Mucosa of descending colon (tissue), 3 donors: Measurements from ENCODE around the gene DCP2. TPM values are rescaled to one million over a fixed set of nuclear protein-coding genes. Genes with fewer than 3 reads are reported as not detected.
"Not testable (repeated sequence)": the region's sequence is repeated elsewhere in the genome, so short reads cannot be mapped to it uniquely, and the experiment has no call there.

Experiments used
- ATAC-seq: fragments of 200-7000 bp; cut with Tn5 transposase; one replicate; pipeline ENCODE4 v1.9.1; 2020; ENCODE audit warnings: mild to moderate bottlenecking, moderate library complexity
- DNase-seq, 3 donors: peaks; one replicate each; pipeline ENCODE4 v3.0.0-alpha.2; 2020
- H3K36me3 ChIP-seq: fragments of 200-600 bp; one replicate; pipeline ENCODE4 v1.8.0; 2021; ENCODE audit warnings: low read depth, mild to moderate bottlenecking
- H3K4me1 ChIP-seq: fragments of 200-600 bp; one replicate; pipeline ENCODE4 v1.8.0; 2021; ENCODE audit warnings: low read depth, mild to moderate bottlenecking
- H3K4me3 ChIP-seq: fragments of 200-600 bp; one replicate; pipeline ENCODE4 v1.8.0; 2021; ENCODE audit warnings: mild to moderate bottlenecking
- H3K9me3 ChIP-seq: fragments of 200-600 bp; one replicate; pipeline ENCODE4 v1.8.0; 2021; ENCODE audit warnings: mild to moderate bottlenecking
- intact Hi-C, 2 donors: fragments of 100-400 bp; cut with DNase I in 1 of 2; cut with micrococcal nuclease in 1 of 2; formaldehyde crosslinking; loops; one replicate each; pipeline versions ENCODE4 v1.11.0 to v1.11.1; 2022; cut with DNase I, micrococcal nuclease
- total RNA-seq, 3 donors: library from RNA; stranded (reverse); fragmentation: NEBNext Ultra II Directional in 2 of 3; extraction: Animal tissue kit (Norgen Biotek cat#: 25700) in 2 of 3; gene quantifications; one replicate each; pipeline versions ENCODE4 v1.2.1 to v1.2.4, GENCODE V29; 2021 to 2023
- TF ChIP-seq, protein P1 (sequence below): fragments of 200-600 bp; IDR thresholded peaks from one replicate; pipeline ENCODE4 v1.8.0; 2022; ENCODE audit warnings: antibody characterized with exemption, mild to moderate bottlenecking
- donor health status: DM: no; HTN: no; CAD: no; lungs with moderate emphysema.
- donor health status: DM: no; HTN: no; CAD: no.
- donor health status: DM: no; HTN: yes; CAD: no.

Gene DCP2
- total RNA-seq, 3 donors from 2014 or later: 29.3 to 36.4 (median 35.4) TPM

DNA sequence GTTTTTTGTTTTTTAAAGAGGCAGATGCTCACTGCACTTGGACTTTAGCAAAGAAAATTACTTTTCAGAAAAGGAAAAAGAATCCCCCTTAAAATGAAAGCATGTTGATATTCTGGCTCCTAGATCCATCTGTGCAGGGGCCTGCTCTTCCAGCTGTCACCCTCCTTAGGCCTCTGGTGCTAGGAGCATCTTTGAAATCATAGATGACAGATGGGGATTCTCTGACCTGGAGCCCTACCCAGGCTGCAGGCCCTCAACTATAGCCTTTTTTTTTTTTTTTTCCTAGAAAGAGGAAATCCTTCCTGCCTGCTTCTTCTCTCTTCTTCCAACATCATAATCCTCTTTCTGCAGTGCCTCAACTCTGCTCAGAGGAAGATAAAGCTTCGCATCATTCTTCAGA lies 16.3 kb upstream of the DCP2 start:
- ATAC-seq (no peak), DNase-seq (no peak)
- Histone ChIP-seq H3K4me1 (peaks cover 2% of the 10 kb centered on the region), H3K36me3 (no peaks in the 10 kb centered on the region), H3K4me3 (no peak overlapping the region), H3K9me3 (no peaks in the 10 kb centered on the region)
- intact Hi-C loops: no loop called here
- TF ChIP-seq, protein P1, sequence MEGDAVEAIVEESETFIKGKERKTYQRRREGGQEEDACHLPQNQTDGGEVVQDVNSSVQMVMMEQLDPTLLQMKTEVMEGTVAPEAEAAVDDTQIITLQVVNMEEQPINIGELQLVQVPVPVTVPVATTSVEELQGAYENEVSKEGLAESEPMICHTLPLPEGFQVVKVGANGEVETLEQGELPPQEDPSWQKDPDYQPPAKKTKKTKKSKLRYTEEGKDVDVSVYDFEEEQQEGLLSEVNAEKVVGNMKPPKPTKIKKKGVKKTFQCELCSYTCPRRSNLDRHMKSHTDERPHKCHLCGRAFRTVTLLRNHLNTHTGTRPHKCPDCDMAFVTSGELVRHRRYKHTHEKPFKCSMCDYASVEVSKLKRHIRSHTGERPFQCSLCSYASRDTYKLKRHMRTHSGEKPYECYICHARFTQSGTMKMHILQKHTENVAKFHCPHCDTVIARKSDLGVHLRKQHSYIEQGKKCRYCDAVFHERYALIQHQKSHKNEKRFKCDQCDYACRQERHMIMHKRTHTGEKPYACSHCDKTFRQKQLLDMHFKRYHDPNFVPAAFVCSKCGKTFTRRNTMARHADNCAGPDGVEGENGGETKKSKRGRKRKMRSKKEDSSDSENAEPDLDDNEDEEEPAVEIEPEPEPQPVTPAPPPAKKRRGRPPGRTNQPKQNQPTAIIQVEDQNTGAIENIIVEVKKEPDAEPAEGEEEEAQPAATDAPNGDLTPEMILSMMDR: no peak

DNA sequence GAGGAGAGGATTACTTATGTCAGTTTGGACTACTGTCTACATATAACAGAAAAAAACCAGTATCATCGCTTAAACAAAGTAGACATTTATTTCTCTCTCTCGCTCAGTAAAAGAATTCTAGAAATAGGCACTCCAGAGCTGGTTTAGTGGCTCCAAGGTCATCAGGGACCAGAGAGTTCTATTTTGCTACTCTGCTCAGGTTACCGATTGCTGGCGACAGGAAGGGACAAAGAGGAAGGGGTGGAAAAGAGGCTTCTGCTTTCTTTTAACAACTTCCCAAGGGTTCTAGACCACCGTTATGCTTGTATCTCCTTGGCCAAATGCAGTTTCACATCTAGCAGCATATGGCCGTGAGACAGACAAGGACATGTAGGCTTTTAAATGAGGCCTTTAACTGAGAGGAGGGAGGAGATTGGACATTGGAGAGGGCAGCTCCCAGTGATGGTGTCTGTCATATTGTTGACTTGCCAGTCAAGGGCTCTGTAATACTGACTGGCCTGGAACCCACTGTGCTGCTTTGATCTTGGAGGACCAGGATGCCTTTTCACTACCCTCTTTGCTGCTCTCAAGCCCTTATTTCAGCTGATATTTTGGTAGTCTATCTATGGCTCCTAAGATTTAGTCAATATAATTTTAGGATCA lies 15.6 kb upstream of the DCP2 start:
- Histone ChIP-seq H3K9me3 (no peaks in the 10 kb centered on the region), H3K4me1 (peaks cover 2% of the 10 kb centered on the region), H3K4me3 (no peak overlapping the region), H3K36me3 (no peaks in the 10 kb centered on the region)
- ATAC-seq (no peak), DNase-seq (no peak)
- intact Hi-C loops: no loop called here
- TF ChIP-seq, protein P1: no peak

DNA sequence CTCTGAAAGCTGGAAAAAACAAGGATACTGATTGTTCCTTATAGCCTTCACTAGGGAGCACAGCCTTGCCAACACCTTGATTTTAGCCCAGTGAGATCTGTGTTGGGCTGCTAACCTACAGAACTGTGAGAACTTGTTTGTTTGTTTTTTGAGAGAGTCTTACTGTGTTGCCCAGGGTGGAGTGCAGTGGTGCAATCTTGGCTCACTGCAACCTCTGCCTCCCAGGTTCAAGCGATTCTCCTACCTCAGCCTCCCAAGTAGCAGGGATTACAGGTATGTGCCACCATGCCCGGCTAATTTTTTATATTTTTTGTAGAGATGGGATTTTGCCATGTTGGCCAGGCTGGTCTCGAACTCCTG lies 13.2 kb upstream of the DCP2 start:
- intact Hi-C loops, ATAC-seq, H3K4me1 ChIP-seq, H3K4me3 ChIP-seq, DNase-seq, H3K36me3 ChIP-seq, H3K9me3 ChIP-seq: not testable (repeated sequence)

DNA sequence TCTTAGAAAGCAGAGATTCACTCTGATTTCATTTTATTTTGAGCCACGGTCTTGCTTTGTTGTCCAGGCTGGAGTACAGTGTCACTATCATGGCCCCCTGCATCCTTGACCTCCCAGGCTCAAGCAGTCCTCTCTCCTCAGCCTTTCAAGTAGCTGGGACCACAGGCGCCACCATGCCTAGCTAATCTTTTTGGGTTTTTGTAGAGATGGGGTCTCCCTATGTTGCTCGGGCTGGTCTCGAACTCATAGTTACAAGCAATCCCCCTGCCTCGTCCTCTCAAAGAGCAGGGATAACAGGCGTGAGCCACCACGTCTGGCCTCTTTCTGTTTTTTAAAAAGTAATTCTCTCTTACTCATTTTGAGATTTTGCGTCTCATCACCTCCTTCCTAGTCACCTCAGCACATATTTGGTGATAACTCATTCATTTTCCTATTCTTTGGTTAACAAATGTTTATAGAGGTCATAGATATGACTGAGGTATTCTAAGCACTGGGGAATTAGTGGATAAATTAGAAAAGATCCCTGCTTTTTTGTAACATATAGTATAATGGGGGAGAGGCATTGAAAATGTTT lies 10.8 kb upstream of the DCP2 start:
- ATAC-seq (no peak), DNase-seq (no peak)
- Histone ChIP-seq H3K36me3 (no peaks in the 10 kb centered on the region), H3K4me3 (no peak overlapping the region), H3K9me3 (no peaks in the 10 kb centered on the region), H3K4me1 (no peaks in the 10 kb centered on the region)
- TF ChIP-seq, protein P1: no peak
- intact Hi-C loops: no loop called here

DNA sequence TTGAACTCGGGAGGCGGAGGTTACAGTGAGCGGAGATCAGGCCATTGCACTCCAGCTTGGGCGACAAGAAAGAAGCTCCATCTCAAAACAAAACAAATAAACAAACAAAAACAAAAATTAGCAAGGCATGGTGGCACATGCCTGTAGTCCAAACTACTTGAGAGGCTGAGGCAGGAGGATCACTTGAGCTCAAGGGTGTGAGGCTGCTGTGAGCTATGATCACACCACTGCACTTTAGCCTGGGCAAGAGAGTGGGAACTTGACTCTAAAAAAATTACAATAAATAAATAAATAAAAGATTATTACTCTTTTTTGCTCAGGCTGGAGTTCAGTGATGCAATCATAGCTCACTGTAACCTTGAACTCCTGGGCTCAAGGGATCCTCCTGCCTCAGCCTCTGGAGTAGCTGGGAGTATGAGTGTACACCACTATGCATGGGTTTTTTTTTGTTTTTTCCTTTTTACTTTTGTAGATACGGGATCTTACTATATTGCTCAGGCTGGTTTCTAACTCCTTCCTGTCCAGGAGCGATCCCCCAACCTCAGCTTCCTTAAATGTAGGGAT lies 9.0 kb upstream of the DCP2 start:
- TF ChIP-seq, protein P1: no peak
- Histone ChIP-seq H3K4me1 (no peaks in the 10 kb centered on the region), H3K4me3 (no peak overlapping the region), H3K9me3 (no peaks in the 10 kb centered on the region), H3K36me3 (no peaks in the 10 kb centered on the region)
- DNase-seq (no peak), ATAC-seq (no peak)
- intact Hi-C loops: no loop called here

DNA sequence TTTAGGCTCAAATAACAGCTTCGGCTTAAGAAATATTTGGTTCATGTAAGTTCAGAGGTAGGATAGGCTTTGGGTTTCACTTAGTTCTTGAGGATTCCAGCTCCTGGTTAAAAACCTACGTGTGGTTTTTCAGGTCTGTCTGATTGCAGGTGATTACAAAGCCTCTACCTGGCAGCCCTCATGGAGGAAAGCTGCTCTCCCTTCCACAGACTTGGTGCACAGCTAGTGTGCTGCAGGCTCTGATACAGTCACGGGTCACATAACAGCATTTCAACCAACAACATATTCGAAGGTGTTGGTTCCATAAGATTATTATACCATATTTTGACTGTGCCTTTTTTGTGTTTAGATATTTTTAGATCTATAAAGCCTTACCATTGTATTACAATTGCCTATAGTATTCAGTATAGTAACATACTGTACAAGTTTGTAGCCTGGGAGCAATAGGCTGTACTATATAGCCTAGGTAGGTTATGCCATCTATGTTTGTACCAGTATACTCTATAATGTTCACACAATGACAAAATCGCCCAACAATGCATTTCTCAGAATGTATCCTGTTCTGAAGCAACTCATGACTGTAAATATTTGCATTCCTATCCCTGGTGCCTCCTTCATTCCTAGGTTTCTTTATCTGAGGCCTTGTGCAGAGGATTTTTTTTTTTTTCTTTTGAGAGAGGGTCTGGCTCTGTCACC lies 8.0 kb upstream of the DCP2 start:
- DNase-seq: no peak
- ATAC-seq: no peak
- intact Hi-C loops: no loop called here
- TF ChIP-seq, protein P1: no peak
- no peaks in the 10 kb centered on the region for H3K4me1 ChIP-seq
- H3K4me3 ChIP-seq: no peak overlapping the region
- H3K36me3 ChIP-seq: no peaks in the 10 kb centered on the region
- H3K9me3 ChIP-seq: no peaks in the 10 kb centered on the region
